Bladder microvascular endothelial cell (primary cell): Measurements from ENCODE around the gene CSNK2A1. TPM values are rescaled to one million over a fixed set of nuclear protein-coding genes. Genes with fewer than 3 reads are reported as not detected.

ENCODE experiments used
- total RNA-seq: library from RNA; depleted of rRNA; stranded (reverse); fragments of >200 nt; gene quantifications from 2 replicates; pipeline ENCODE4 v1.2.3, GENCODE V29; 2014

Gene CSNK2A1
- 61.2 and 154 TPM in 2 replicates for total RNA-seq

DNA sequence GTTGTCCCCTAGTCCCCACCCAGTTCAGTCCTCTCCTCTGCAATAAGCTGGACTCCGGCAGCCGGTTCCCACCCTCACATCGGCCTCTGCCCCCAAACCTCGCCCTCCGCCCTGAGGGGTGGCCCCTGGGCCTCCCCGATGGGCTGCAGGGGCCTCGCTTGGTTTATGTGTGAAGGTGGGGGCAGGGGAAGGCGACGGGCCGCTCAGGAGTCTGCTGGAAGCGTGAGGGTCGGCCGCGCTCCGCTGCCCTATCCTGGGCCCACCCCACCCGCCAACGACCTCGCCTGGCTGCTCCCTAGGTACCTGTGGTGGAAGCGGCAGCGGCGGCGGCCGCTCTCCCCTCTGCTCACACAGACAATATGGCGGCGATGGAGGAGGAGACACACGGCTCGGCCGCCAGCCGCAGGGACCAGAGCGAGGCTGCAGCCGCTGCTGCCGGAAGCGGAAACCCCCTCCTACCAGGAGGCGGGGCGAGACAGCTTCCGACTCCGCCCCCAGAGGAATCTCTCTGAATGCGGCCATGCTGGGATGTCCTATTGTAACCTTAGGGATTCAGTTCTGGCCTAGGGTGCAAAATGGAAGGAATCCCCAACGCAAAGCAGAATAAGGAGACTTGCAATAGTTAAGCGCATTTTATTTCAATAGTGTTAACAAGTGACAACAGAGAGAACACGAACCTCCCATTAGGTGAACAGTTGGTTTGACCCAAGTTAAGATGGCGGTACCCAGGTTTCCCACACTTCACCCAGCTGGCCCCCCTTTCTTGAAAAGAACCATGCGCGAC, at the start of gene CSNK2A1:
Gene CSNK2A1 (minus strand): TSS at position 422 of the 784 bp plus-strand sequence. CDS start 35,239 bp downstream, outside the sequence.

GRCh38 chr20:462199-462991, 81.2 kb downstream of the CSNK2A1 start, which contains the start of gene TBC1D20:
TBC1D20 (minus strand) TSS chr20:462533; CDS start chr20:462405, 128 bp downstream.

Other genes with a start within 250 kb of the CSNK2A1 start
- gene ZCCHC3, start 246.2 kb downstream of the CSNK2A1 start, total RNA-seq, result 13.4 and 14.6 TPM in 2 replicates
- 3.6 and 5.1 TPM in 2 replicates for gene SOX12, start 218.2 kb downstream of the CSNK2A1 start, total RNA-seq
- gene NRSN2, start 196.7 kb downstream of the CSNK2A1 start, total RNA-seq, result 13.6 and 22.8 TPM in 2 replicates
- gene TRIB3, start 163.0 kb downstream of the CSNK2A1 start, total RNA-seq, result 30.4 and 36.3 TPM in 2 replicates
- 57.3 and 88.6 TPM in 2 replicates for gene RBCK1, start 135.5 kb downstream of the CSNK2A1 start, total RNA-seq
- gene TBC1D20, start 81.3 kb downstream of the CSNK2A1 start, total RNA-seq, result 14.2 and 36.6 TPM in 2 replicates
- 1.6 and 3.7 TPM in 2 replicates for gene TCF15, start 66.5 kb upstream of the CSNK2A1 start, total RNA-seq
- gene SRXN1, start 109.4 kb upstream of the CSNK2A1 start, total RNA-seq, result 25.2 and 30.1 TPM in 2 replicates
- gene SCRT2, start 132.0 kb upstream of the CSNK2A1 start, total RNA-seq, result not detected in 2 replicates
- gene SLC52A3, start 224.7 kb upstream of the CSNK2A1 start, total RNA-seq, result 0.13 TPM in 1 of 2 replicates, not detected in the other